HepG2 (cell line): ENCODE results near the gene AQP5. TPM values are rescaled to one million over a fixed set of nuclear protein-coding genes. Genes with fewer than 3 reads are reported as not detected.

ENCODE experiments used
- BRD4 ChIP-seq: sonication (generic); formaldehyde crosslinking; IDR thresholded peaks from 2 replicates; pipeline ENCODE4 v1.4.0; 2020; ENCODE audit warnings: missing genetic modification reagents
- CTCF ChIP-seq: sonication (generic); formaldehyde crosslinking; IDR thresholded peaks from 2 replicates; pipeline ENCODE4 v1.5.0; 2020; ENCODE audit warnings: mild to moderate bottlenecking, missing genetic modification reagents, moderate library complexity
- E2F1 ChIP-seq: sonication (generic); formaldehyde crosslinking; IDR thresholded peaks from 2 replicates; pipeline ENCODE4 v1.5.0; 2020; ENCODE audit warnings: missing genetic modification reagents
- HOXA3 ChIP-seq: sonication (generic); formaldehyde crosslinking; IDR thresholded peaks from 2 replicates; pipeline ENCODE4 v1.5.0; 2020; ENCODE audit warnings: missing genetic modification reagents
- IRF2 ChIP-seq: IDR thresholded peaks from 2 replicates; pipeline ENCODE4 v1.6.1; 2018; ENCODE audit warnings: missing genetic modification reagents, missing compliant biosample characterization
- PTBP1 ChIP-seq: fragments of 200-400 bp; formaldehyde crosslinking; IDR thresholded peaks from 2 replicates; pipeline ENCODE4 v1.6.1; 2018; ENCODE audit warnings: low read length, low read depth; ENCODE audit not compliant: poor library complexity, severe bottlenecking
- TBX2 ChIP-seq: sonication (generic); formaldehyde crosslinking; IDR thresholded peaks from 2 replicates; pipeline ENCODE4 v1.5.0; 2020; ENCODE audit warnings: missing genetic modification reagents, mild to moderate bottlenecking, borderline replicate concordance
- ZBTB37 ChIP-seq: sonication (generic); formaldehyde crosslinking; IDR thresholded peaks from 2 replicates; pipeline ENCODE4 v1.4.0; 2020; ENCODE audit warnings: mild to moderate bottlenecking, missing genetic modification reagents
- ZBTB7A ChIP-seq: sonication (generic); formaldehyde crosslinking; IDR thresholded peaks from 2 replicates; pipeline ENCODE4 v1.8.0; 2022; ENCODE audit warnings: mild to moderate bottlenecking, missing genetic modification reagents
- ZFX ChIP-seq: sonication (generic); formaldehyde crosslinking; IDR thresholded peaks from 2 replicates; pipeline ENCODE4 v1.4.0; 2020; ENCODE audit warnings: mild to moderate bottlenecking, low read depth, missing genetic modification reagents, moderate library complexity
- ZFYVE20 ChIP-seq: sonication (generic); formaldehyde crosslinking; IDR thresholded peaks from 2 replicates; pipeline ENCODE4 v1.8.0; 2023; ENCODE audit warnings: low read depth, mild to moderate bottlenecking, moderate library complexity, missing genetic modification reagents, borderline replicate concordance
- ZNF530 ChIP-seq: sonication (generic); formaldehyde crosslinking; IDR thresholded peaks from 2 replicates; pipeline ENCODE4 v1.5.0; 2020; ENCODE audit warnings: low read depth, mild to moderate bottlenecking, missing genetic modification reagents
- ZNF609 ChIP-seq: sonication (generic); formaldehyde crosslinking; IDR thresholded peaks from 2 replicates; pipeline ENCODE4 v1.4.0; 2020; ENCODE audit warnings: mild to moderate bottlenecking, missing genetic modification reagents, borderline replicate concordance
- ZNF777 ChIP-seq: sonication (generic); formaldehyde crosslinking; IDR thresholded peaks from 2 replicates; pipeline ENCODE4 v1.4.0; 2020; ENCODE audit warnings: missing genetic modification reagents
- polyA plus RNA-seq, 8 experiments: library from polyadenylated mRNA; depleted of rRNA in 3 of 8; stranded (reverse) in 7 of 8; unstranded in 1 of 8; fragments of >200 nt; fragmentation: Illumina TruSeq in 4 of 8; extraction: Trizol in 4 of 8; gene quantifications; 2 replicates each; pipeline versions ENCODE4 v1.2.1 to v1.2.3, GENCODE V29; 2011 to 2016; ENCODE audit warnings: low read depth in 4 of 8, missing spikeins in 1 of 8, mixed read lengths in 1 of 8; ENCODE audit not compliant: insufficient read depth in 1 of 8
- total RNA-seq, 5 experiments: library from RNA; depleted of rRNA; stranded (reverse); fragments of >200 nt; fragmentation: Illumina TruSeq; extraction: Trizol; gene quantifications; 2 replicates each; pipeline ENCODE4 v1.2.3, GENCODE V29; 2016; ENCODE audit warnings: low read depth in 1 of 5
- TF ChIP-seq, protein P1 (sequence below): sonication (generic); formaldehyde crosslinking; IDR thresholded peaks from 2 replicates; pipeline ENCODE4 v1.9.0; 2022; ENCODE audit warnings: missing genetic modification reagents, mild to moderate bottlenecking, borderline replicate concordance
- TF ChIP-seq, protein P2 (sequence below): sonication (generic); formaldehyde crosslinking; IDR thresholded peaks from 2 replicates; pipeline ENCODE4 v1.4.0; 2020; ENCODE audit warnings: missing genetic modification reagents, borderline replicate concordance

The AQP5 gene
- total and polyA plus RNA-seq, 2 of the 13 experiments (the other 11 are each of a cell fraction or from before 2014, with no cell fraction given), result not detected

DNA sequence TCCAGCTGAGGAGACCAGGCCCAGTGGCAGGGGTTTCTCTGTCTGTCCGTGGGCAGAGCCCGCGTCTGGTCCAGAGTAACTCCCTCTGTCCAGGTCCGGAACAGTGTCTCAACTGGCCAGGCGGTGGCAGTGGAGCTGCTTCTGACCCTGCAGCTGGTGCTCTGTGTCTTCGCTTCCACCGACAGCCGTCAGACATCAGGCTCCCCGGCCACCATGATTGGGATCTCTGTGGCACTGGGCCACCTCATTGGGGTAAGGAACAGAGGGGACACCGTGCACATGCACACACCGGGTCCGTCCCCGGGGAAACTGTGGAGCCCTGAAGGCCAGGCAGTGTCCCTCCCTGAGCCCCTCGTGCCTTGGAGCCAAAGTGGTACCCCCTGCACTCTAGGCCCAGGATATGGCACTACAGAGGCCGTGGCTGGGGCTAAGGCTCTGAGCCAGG, 12.6 kb downstream of the AQP5 start (continued):
- TF ChIP-seq, protein P1, sequence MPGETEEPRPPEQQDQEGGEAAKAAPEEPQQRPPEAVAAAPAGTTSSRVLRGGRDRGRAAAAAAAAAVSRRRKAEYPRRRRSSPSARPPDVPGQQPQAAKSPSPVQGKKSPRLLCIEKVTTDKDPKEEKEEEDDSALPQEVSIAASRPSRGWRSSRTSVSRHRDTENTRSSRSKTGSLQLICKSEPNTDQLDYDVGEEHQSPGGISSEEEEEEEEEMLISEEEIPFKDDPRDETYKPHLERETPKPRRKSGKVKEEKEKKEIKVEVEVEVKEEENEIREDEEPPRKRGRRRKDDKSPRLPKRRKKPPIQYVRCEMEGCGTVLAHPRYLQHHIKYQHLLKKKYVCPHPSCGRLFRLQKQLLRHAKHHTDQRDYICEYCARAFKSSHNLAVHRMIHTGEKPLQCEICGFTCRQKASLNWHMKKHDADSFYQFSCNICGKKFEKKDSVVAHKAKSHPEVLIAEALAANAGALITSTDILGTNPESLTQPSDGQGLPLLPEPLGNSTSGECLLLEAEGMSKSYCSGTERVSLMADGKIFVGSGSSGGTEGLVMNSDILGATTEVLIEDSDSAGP (CRISPR knock-in tag), result peak; percentile 57; the same call in 1 of the 2 replicates
- 0 out of 2 replicates have a peak, but pooled peaks have one; percentile 17 for TF ChIP-seq IRF2
- TF ChIP-seq BRD4 (CRISPR knock-in tag), result no peak
- TF ChIP-seq CTCF (CRISPR knock-in tag), result peak; percentile 93
- TF ChIP-seq ZNF530, result no peak
- peak; percentile 49; the same call in 1 of the 2 replicates for TF ChIP-seq ZFX
- TF ChIP-seq E2F1 (CRISPR knock-in tag), result no peak
- TF ChIP-seq ZBTB37 (CRISPR knock-in tag), result no peak
- TF ChIP-seq, protein P2, sequence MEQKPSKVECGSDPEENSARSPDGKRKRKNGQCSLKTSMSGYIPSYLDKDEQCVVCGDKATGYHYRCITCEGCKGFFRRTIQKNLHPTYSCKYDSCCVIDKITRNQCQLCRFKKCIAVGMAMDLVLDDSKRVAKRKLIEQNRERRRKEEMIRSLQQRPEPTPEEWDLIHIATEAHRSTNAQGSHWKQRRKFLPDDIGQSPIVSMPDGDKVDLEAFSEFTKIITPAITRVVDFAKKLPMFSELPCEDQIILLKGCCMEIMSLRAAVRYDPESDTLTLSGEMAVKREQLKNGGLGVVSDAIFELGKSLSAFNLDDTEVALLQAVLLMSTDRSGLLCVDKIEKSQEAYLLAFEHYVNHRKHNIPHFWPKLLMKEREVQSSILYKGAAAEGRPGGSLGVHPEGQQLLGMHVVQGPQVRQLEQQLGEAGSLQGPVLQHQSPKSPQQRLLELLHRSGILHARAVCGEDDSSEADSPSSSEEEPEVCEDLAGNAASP (CRISPR knock-in tag), result no peak
- 0 out of 2 replicates have a peak, but pooled peaks have one; percentile 36 for TF ChIP-seq ZNF609 (CRISPR knock-in tag)
- peak; percentile 36; the same call in 1 of the 2 replicates for TF ChIP-seq ZBTB7A
- TF ChIP-seq ZFYVE20, result no peak
- no peak for TF ChIP-seq PTBP1
- 0 out of 2 replicates have a peak, but pooled peaks have one; percentile 20 for TF ChIP-seq HOXA3 (CRISPR knock-in tag)
- peak; percentile 37; the same call in 1 of the 2 replicates for TF ChIP-seq TBX2 (CRISPR knock-in tag)
- peak; percentile 41; the same call in 1 of the 2 replicates for TF ChIP-seq ZNF777 (CRISPR knock-in tag)
